Mesendoderm (in vitro differentiated cells): ENCODE data around the gene ZNF747.

Source experiments
- DNase-seq: peaks from one replicate; pipeline ENCODE4 v3.0.0; 2013
- H2AK5ac ChIP-seq: 2 replicates; pipeline ENCODE4 v1.6.1; 2013; ENCODE audit warnings: low read length, inconsistent platforms
- H2BK120ac ChIP-seq: 2 replicates; pipeline ENCODE4 v1.6.1; 2013; ENCODE audit warnings: low read depth, mild to moderate bottlenecking, low read length, moderate library complexity, mixed read lengths
- H2BK15ac ChIP-seq: replicated peaks from 2 replicates; pipeline ENCODE4 v1.6.1; 2013; ENCODE audit warnings: low read depth, mild to moderate bottlenecking, moderate library complexity
- H2BK5ac ChIP-seq: 2 replicates; pipeline ENCODE4 v1.6.1; 2013; ENCODE audit warnings: low read length, inconsistent platforms
- H3K18ac ChIP-seq: 2 replicates; pipeline ENCODE4 v1.6.1; 2013; ENCODE audit warnings: mild to moderate bottlenecking, low read length, mixed read lengths
- H3K23ac ChIP-seq: one replicate; pipeline ENCODE4 v1.6.1; 2013; ENCODE audit warnings: low read length
- H3K27ac ChIP-seq: 2 replicates; pipeline ENCODE4 v1.5.1; 2013; ENCODE audit warnings: low read depth, mild to moderate bottlenecking, inconsistent platforms, low read length, moderate library complexity
- H3K27me3 ChIP-seq: 2 replicates; pipeline ENCODE4 v1.6.1; 2013; ENCODE audit warnings: low read length, control low read depth, mild to moderate bottlenecking, inconsistent platforms; ENCODE audit not compliant: insufficient read depth, poor library complexity
- H3K36me3 ChIP-seq: 2 replicates; pipeline ENCODE4 v1.6.1; 2013; ENCODE audit warnings: low read length, inconsistent platforms; ENCODE audit not compliant: control insufficient read depth, insufficient read depth
- H3K4ac ChIP-seq: one replicate; pipeline ENCODE4 v1.6.1; 2013; ENCODE audit warnings: low read depth, mild to moderate bottlenecking, low read length, moderate library complexity
- H3K4me1 ChIP-seq: 2 replicates; pipeline ENCODE4 v1.6.1; 2013; ENCODE audit warnings: low read depth, low read length, inconsistent platforms; ENCODE audit not compliant: control insufficient read depth
- H3K4me2 ChIP-seq: 2 replicates; pipeline ENCODE4 v1.6.1; 2013; ENCODE audit warnings: low read length
- H3K4me3 ChIP-seq: 2 replicates; pipeline ENCODE4 v1.5.1; 2013; ENCODE audit warnings: mild to moderate bottlenecking, low read length
- H3K56ac ChIP-seq: one replicate; pipeline ENCODE4 v1.6.1; 2013; ENCODE audit warnings: low read length
- H3K79me1 ChIP-seq: 2 replicates; pipeline ENCODE4 v1.6.1; 2013; ENCODE audit warnings: low read length, inconsistent platforms
- H3K79me2 ChIP-seq: 2 replicates; pipeline ENCODE4 v1.6.1; 2013; ENCODE audit warnings: mild to moderate bottlenecking, low read length; ENCODE audit not compliant: control insufficient read depth, insufficient read depth
- H3K9ac ChIP-seq: 2 replicates; pipeline ENCODE4 v1.6.1; 2013; ENCODE audit warnings: low read length, inconsistent platforms
- H4K5ac ChIP-seq: one replicate; pipeline ENCODE4 v1.6.1; 2013; ENCODE audit warnings: low read length
- H4K8ac ChIP-seq: one replicate; pipeline ENCODE4 v1.6.1; 2013; ENCODE audit warnings: low read depth, mild to moderate bottlenecking, control low read depth, low read length, moderate library complexity
- WGBS: extraction: QIAGEN DNeasy Blood & Tissue Kit; methylation state at CpG from one replicate; pipeline ENCODE4 v1.1.7; 2013; ENCODE audit warnings: low lambda C conversion rate, missing lambda C conversion rate; ENCODE audit not compliant: insufficient coverage; ENCODE audit errors: extremely low coverage; 5-methylcytosine and 5-hydroxymethylcytosine counted together

The ZNF747 gene

GRCh38 chr16:30499284-30499683 lies 35.4 kb downstream of the ZNF747 start:
- Histone ChIP-seq H3K9ac (no peak overlapping the region), H3K4me3 (no peak overlapping the region), H2BK5ac (no peak overlapping the region), H3K36me3 (no peaks in the 10 kb centered on the region), H2BK15ac (no peak overlapping the region), H3K27ac (no peak overlapping the region), H3K79me2 (no peaks in the 10 kb centered on the region), H4K5ac (no peak overlapping the region), H3K56ac (no peak overlapping the region), H3K23ac (no peak overlapping the region), H3K79me1 (no peaks in the 10 kb centered on the region), H3K4ac (no peak overlapping the region), H4K8ac (no peak overlapping the region), H3K4me2 (no peak overlapping the region), H3K4me1 (no peaks in the 10 kb centered on the region), H2AK5ac (no peak overlapping the region), H3K27me3 (no peaks in the 10 kb centered on the region), H2BK120ac (no peak overlapping the region), H3K18ac (no peak overlapping the region)
- DNase-seq: no peak
- no CpG with 5 or more reads among the region's 8 CpGs for WGBS

GRCh38 chr16:30494709-30495108 lies 39.9 kb downstream of the ZNF747 start:
- H3K27ac ChIP-seq: no peak overlapping the region
- H3K4ac ChIP-seq: no peak overlapping the region
- no peaks in the 10 kb centered on the region for H3K4me1 ChIP-seq
- H3K4me2 ChIP-seq: no peak overlapping the region
- H3K79me1 ChIP-seq: no peaks in the 10 kb centered on the region
- no peaks in the 10 kb centered on the region for H3K27me3 ChIP-seq
- WGBS: no CpG with 5 or more reads among the region's 12 CpGs
- no peaks in the 10 kb centered on the region for H3K36me3 ChIP-seq
- H2BK5ac ChIP-seq: no peak overlapping the region
- no peak overlapping the region for H2BK120ac ChIP-seq
- no peak overlapping the region for H2BK15ac ChIP-seq
- H4K5ac ChIP-seq: no peak overlapping the region
- H2AK5ac ChIP-seq: no peak overlapping the region
- H3K9ac ChIP-seq: no peak overlapping the region
- no peaks in the 10 kb centered on the region for H3K79me2 ChIP-seq
- H3K18ac ChIP-seq: no peak overlapping the region
- H3K23ac ChIP-seq: no peak overlapping the region
- no peak overlapping the region for H4K8ac ChIP-seq
- H3K56ac ChIP-seq: no peak overlapping the region
- no peak for DNase-seq
- H3K4me3 ChIP-seq: no peak overlapping the region

DNA sequence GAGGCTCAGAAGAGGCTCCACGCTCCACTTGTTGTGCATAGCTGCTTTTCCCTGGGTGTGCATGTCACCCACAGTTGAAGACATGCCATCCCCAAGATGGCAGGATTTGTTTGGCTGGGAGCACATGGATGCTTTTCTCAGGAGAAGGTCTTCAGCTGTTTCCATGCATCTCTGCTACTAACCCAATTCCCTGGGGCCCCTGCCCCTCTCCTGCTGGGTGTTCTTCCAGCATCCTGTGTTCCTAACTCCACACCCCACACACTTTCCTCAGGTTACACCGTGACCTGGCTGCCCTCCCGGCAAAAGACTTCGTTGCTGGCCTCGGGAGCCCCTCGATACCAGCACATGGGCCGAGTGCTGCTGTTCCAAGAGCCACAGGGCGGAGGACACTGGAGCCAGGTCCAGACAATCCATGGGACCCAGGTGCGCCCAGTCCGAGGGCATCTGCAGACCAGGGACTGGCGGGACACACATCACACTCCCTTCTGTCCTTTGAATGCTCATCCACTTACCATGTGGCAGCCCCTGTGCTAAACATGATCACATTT lies 40.6 kb downstream of the ZNF747 start:
- WGBS: no CpG with 5 or more reads among the region's 11 CpGs
- no peaks in the 10 kb centered on the region for H3K27me3 ChIP-seq
- no peak overlapping the region for H2BK15ac ChIP-seq
- H3K18ac ChIP-seq: no peak overlapping the region
- no peaks in the 10 kb centered on the region for H3K36me3 ChIP-seq
- no peak overlapping the region for H2BK120ac ChIP-seq
- H3K4me3 ChIP-seq: no peak overlapping the region
- H3K4me1 ChIP-seq: no peaks in the 10 kb centered on the region
- H2BK5ac ChIP-seq: no peak overlapping the region
- H2AK5ac ChIP-seq: no peak overlapping the region
- DNase-seq: no peak
- no peak overlapping the region for H3K27ac ChIP-seq
- no peak overlapping the region for H3K9ac ChIP-seq
- H4K5ac ChIP-seq: no peak overlapping the region
- H3K79me1 ChIP-seq: no peaks in the 10 kb centered on the region
- no peak overlapping the region for H4K8ac ChIP-seq
- no peak overlapping the region for H3K4ac ChIP-seq
- H3K4me2 ChIP-seq: no peak overlapping the region
- no peak overlapping the region for H3K23ac ChIP-seq
- no peaks in the 10 kb centered on the region for H3K79me2 ChIP-seq
- H3K56ac ChIP-seq: no peak overlapping the region

- H3K4me1 ChIP-seq: no peaks in the 10 kb centered on the region
- no peaks in the 10 kb centered on the region for H3K27me3 ChIP-seq
- H2AK5ac ChIP-seq: no peak overlapping the region
- H3K23ac ChIP-seq: no peak overlapping the region
- H3K36me3 ChIP-seq: no peaks in the 10 kb centered on the region
- no peak overlapping the region for H2BK120ac ChIP-seq
- DNase-seq: peak; percentile 21
- no peak overlapping the region for H3K27ac ChIP-seq
- H3K4ac ChIP-seq: no peak overlapping the region
- H4K8ac ChIP-seq: no peak overlapping the region
- WGBS: no CpG with 5 or more reads among the region's 6 CpGs
- no peak overlapping the region for H3K4me3 ChIP-seq
- H3K56ac ChIP-seq: no peak overlapping the region
- no peak overlapping the region for H3K4me2 ChIP-seq
- H3K18ac ChIP-seq: no peak overlapping the region
- no peak overlapping the region for H2BK15ac ChIP-seq
- H4K5ac ChIP-seq: no peak overlapping the region
- H3K79me2 ChIP-seq: no peaks in the 10 kb centered on the region
- H2BK5ac ChIP-seq: no peak overlapping the region
- H3K79me1 ChIP-seq: no peaks in the 10 kb centered on the region
- no peak overlapping the region for H3K9ac ChIP-seq
These were observed 42.8 kb downstream of the ZNF747 start for GRCh38 chr16:30491744-30492308.

DNA sequence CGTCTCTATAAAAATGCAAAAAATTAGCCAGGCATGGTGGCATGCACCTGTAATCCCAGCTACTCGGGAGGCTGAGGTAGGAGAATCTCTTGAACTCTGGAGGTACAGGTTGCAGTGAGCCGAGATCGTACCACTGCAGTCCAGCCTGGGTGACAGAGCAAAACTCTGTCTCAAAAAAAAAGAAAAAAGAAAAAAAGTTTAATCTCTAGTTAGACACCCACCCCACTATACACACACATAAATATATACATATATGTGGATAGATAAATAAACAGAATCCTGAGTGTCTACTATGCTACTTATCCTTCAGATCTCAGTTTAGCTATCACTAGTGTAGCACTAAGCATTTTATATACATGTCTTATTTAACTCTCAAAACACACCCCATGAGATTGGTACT lies 43.4 kb downstream of the ZNF747 start:
- H3K36me3 ChIP-seq: no peaks in the 10 kb centered on the region
- H2AK5ac ChIP-seq: no peak overlapping the region
- no peak overlapping the region for H4K5ac ChIP-seq
- H3K4me3 ChIP-seq: no peak overlapping the region
- no peak for DNase-seq
- no peak overlapping the region for H2BK5ac ChIP-seq
- no peak overlapping the region for H3K27ac ChIP-seq
- H3K18ac ChIP-seq: no peak overlapping the region
- no peak overlapping the region for H3K4me2 ChIP-seq
- no peaks in the 10 kb centered on the region for H3K4me1 ChIP-seq
- no peak overlapping the region for H2BK15ac ChIP-seq
- no peaks in the 10 kb centered on the region for H3K79me2 ChIP-seq
- H3K9ac ChIP-seq: no peak overlapping the region
- no peak overlapping the region for H3K56ac ChIP-seq
- H3K4ac ChIP-seq: no peak overlapping the region
- no peaks in the 10 kb centered on the region for H3K79me1 ChIP-seq
- H4K8ac ChIP-seq: no peak overlapping the region
- H3K27me3 ChIP-seq: no peaks in the 10 kb centered on the region
- H3K23ac ChIP-seq: no peak overlapping the region
- no peak overlapping the region for H2BK120ac ChIP-seq
- WGBS: no CpG with 5 or more reads among the region's 4 CpGs

DNA sequence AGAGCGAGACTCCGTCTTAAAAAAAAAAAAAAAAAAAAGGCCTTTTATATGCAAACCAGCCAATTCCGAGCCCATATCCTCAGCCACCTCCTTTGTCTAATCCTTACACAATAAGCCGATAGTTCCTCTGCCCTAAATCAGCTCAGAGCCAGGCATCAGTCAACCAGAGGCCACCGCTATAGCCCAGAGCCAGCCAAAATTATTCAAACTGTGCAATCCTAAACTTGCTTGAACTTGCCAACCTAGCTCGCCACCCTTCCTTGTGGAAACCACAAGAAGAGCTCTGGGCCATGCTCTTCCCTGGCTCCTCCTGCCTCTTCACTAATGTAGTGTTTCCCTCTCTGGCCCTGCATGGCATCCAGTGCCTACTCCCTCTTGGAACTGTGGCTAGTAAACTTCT lies 44.4 kb downstream of the ZNF747 start:
- H3K9ac ChIP-seq: no peak overlapping the region
- H2BK15ac ChIP-seq: no peak overlapping the region

More for the DNA sequence above, 44.4 kb downstream of the ZNF747 start:
- Histone ChIP-seq H2BK5ac (no peak overlapping the region), H3K4me2 (no peak overlapping the region), H2AK5ac (no peak overlapping the region), H3K23ac (no peak overlapping the region), H3K36me3 (no peaks in the 10 kb centered on the region), H4K8ac (no peak overlapping the region), H2BK120ac (no peak overlapping the region), H3K4ac (no peak overlapping the region), H3K18ac (no peak overlapping the region), H4K5ac (no peak overlapping the region), H3K27ac (no peak overlapping the region), H3K79me1 (no peaks in the 10 kb centered on the region), H3K27me3 (no peaks in the 10 kb centered on the region), H3K4me3 (no peak overlapping the region), H3K4me1 (no peaks in the 10 kb centered on the region), H3K79me2 (no peaks in the 10 kb centered on the region), H3K56ac (no peak overlapping the region)
- no CpG with 5 or more reads among the region's 6 CpGs for WGBS
- no peak for DNase-seq
